HG03139 (cell line): ENCODE results near the gene ZNF394.
"Not testable (repeated sequence)": the region's sequence is repeated elsewhere in the genome, so short reads cannot be mapped to it uniquely, and the experiment has no call there.

Experiments used
- ATAC-seq: cut with Tn5 transposase; IDR thresholded peaks from one replicate; pipeline ENCODE4 v1.9.1; 2021; ENCODE audit not compliant: unreplicated experiment

Gene ZNF394

DNA sequence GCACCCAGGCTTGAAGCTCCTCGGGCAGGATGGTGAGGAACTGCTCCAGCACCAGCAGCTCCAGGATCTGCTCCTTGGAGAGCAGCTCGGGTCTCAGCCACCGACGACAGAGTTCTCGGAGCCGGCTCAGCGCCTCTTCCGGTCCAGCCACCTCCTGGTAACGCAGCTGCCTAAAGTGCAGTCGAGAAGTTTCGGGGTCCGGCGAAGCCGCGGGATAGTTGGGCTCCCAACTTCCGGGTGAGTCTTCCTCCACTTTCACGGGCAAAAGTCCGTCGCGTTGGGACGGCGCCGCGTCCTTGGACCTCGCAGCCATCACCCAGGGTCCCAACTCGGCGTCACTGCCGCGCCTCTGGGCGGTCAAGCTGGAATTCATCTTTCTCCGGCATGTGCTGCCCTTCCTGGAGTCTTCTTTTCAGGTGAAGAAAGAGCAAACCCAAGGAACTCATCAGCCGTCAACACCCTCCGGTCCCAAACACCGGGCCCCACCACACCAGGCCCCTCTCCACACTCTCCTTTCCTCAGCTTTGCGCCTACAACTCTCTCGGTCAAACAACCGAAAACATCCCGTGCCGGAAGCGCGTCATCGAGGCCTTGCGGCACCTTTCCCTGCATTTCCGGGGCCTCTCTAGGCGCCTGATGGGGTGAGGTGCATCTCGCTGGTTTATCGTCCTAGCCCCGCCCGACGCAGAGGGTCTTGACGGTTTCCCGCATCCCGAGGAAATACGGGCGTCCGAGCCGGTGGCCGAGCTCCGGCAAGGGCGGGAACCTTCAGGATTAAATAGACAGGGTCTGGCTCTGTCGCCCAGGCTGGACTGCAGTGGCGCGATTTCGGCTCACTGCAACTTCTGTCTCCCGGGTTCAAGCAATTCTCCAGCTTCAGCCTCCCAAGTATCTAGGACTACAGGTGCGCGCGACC, at the start of gene ZNF394:
ZNF394 (minus strand) TSS at position 561 of the 916 bp plus-strand sequence; CDS start at position 373, 188 bp downstream.
- peak; percentile 42 for ATAC-seq

DNA sequence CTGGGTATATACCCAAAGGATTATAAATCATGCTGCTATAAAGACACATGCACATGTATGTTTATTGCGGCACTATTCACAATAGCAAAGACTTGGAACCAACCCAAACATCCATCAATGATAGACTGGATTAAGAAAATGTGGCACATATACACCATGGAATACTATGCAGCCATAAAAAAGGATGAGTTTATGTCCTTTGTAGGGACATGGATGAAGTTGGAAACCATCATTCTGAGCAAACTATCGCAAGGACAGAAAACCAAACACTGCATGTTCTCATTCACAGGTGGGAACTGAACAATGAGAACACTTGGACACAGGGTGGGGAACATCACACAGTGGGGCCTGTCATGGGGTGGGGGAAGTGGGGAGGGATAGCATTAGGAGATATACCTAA, 49.5 kb upstream of the ZNF394 start:
- not testable (repeated sequence) for ATAC-seq

DNA sequence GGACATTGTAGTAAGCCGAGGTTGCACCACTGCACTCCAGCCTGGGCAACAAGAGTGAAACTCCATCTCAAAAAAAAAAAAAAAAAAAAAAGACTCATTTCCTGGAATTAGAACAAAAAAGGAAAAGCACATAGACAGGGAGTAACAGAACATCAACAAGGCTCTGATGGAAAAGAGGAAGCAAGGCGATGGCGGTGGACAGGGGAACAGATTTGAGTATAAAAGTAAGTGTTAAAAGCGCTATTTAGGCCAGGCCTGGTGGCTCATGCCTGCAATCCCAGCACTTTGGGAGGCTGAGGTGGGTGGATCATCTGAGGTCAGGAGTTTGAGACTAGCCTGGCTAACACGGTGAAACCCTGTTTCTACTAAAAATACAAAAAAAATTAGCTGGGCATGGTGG, 45.2 kb upstream of the ZNF394 start:
- ATAC-seq, result not testable (repeated sequence)

DNA sequence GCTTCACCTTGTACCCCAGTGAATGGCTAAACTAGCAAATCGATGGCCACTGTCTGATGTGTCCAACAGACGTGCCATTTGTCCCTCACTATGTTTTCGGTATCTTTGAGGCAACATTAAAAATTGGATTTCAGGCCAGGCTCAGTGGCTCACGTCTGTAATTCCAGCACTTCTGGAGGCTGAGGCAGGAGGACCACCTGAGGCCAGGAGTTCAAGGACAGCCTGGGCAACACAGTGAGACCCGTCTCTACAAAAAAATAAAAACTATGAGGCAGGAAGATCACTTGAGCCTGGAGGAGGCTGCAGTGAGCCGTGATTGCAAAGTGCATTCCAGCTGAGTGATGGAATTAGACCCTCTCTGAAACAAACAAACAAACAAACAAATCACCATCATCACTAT, 43.8 kb upstream of the ZNF394 start:
- ATAC-seq, result no peak

DNA sequence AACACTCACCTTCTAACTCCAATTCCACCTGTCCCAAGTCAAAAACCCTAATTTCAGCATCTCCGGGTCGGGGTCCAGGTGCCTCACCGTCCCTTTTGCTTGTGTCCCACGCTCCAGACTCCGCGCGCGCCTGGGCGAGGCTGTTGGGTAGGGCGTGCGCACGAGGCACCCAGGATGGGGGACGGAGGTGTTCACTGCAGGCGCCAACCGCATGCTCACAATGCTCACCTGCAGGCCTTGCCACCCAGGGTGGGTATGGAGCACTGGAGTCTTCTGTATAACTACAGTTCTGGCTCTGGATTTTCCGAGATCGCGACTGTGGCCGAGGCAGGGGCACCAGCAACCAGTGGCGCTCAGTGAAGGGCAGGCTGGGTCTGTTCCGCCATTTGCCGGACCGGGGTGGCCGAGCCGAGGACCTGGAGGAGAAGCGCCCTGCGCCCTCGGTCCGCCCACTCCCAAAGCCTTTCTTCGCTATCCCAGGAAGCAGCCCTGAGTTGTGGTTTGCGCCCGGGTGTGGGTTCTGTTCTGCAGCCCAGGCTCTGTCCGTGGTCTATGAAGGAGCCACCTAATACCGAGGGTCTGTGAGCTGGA, 43.1 kb upstream of the ZNF394 start:
- no peak for ATAC-seq

DNA sequence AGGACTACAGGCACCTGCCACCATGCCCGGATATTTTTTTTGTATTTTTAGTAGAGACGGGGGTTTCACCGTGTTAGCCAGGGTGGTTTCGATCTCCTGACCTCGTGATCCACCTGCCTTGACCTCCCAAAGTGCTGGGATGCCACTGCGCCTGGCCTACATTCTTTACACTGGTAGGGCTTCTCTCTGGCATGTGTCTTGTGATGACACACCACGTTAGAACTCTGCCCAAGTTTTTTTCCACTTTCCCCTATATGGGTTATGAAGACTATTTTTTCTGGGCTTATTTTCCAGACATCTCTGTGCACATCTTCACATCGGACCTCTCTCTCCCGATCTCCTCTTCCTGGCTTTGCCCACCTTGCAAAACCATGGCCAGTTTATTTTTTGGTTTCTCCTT, 41.1 kb upstream of the ZNF394 start:
- ATAC-seq, result no peak

DNA sequence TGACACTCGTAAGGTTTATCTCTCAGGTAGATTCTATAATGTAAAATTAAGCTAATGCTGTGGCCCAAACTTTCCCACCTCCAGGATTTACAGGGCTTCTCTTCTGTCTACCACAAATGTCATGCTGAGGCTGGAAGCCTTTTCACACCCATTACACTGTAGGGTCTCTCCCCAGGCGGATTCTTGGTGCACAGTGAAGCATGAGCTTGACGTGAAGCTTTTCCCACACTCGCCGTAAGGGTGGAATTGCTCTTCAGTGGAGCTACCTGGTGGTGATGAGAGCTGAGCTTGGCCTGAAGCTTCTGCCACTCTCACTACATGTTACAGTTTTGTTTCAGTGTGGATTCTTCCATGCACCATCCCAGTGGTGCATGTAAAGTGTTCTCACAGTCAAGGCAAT, 40.5 kb upstream of the ZNF394 start:
- ATAC-seq, result no peak

DNA sequence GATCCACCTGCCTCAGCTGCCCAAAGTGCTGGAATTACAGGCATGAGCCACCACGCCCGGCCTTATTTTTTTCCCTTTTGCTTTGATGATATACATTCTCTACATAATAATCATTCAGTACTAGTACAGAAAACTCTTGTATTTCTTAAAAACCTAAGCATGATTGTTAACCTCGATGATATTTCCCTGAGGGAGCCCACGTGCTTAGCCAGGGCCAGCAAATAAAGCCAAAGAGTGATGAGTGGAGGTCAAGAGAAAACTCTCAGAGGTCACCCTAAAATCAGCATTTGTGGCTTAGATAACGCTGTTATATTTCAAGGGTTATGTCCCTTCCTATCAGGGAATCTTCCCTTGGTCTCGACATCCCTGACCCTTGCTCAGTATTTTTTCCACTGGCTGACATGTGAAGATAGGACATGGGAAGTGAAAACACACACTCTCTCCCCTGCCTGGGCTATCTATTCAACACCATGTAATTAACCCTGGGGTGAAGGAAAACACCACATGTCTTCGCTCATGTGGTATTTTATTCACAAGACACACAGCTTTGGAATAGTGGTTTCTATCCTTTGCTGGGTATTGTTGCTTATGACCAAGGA, 39.2 kb upstream of the ZNF394 start:
- no peak for ATAC-seq

DNA sequence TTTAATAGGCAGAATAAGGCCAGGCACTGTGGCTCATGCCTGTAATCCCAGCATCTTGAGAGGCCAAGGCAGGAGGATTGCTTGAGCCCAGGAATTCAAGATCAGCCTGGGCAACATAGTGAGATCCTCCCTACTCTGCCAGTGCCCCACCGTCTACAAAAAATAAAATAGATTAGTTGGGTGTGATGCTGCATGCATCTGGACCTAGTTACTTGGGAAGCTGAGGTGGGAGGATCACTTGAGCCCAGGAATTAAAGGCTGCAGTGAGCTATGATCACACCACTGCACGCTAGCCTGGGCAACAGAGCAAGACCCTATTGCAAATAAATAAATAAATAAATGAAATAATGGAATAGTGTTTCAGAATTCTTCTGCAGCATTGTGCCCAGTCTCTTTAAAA, 35.6 kb upstream of the ZNF394 start:
- no peak for ATAC-seq

DNA sequence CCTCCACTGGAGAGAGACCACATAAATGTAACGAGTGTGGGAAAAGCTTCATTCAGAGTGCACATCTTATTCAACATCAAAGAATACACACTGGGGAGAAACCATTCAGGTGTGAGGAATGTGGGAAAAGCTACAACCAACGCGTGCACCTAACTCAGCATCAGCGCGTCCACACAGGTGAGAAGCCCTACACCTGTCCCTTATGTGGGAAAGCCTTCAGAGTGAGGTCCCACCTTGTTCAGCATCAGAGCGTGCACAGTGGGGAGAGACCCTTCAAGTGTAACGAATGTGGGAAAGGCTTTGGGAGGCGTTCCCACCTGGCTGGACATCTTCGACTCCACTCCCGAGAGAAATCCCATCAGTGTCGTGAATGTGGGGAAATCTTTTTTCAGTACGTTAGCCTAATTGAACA, 31.3 kb upstream of the ZNF394 start:
- no peak for ATAC-seq

DNA sequence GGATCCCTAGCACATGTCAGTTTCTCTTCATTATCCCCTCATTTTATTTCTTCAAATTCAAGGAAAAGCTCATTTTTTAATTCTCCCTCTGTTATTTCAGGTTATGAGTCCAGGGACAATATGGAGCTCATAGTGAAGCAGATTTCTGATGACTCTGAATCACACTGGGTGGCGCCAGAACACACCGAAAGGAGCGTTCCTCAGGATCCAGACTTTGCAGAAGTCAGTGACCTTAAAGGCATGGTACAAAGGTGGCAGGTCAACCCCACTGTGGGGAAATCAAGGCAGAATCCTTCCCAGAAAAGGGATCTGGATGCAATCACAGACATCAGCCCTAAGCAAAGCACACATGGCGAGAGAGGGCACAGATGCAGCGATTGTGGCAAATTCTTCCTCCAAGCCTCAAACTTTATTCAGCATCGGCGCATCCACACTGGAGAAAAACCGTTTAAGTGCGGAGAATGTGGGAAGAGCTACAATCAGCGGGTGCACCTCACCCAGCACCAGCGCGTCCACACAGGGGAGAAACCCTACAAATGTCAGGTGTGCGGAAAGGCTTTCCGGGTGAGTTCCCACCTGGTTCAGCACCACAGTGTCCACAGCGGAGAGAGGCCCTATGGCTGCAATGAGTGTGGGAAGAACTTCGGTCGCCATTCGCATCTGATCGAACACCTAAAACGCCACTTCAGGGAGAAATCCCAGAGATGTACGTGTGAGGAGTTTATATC, 25.8 kb upstream of the ZNF394 start:
- ATAC-seq, result no peak

DNA sequence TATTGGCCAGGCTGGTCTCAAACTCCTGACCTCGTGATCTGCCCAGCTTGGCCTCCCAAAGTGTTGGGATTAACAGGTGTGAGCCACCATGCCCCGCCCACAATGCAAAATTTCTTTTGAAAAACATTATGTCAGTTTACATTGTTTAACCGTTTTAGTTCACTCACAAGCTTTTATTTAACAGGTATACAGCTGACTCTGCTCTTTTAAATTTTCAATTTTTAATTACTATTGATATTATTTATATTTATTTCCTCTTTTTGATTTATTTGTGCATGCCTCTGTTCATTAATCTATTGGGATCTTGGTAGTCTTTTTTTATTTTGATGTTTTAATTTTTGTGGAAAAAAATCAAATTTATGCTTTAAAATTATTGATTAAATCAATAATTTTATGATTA, 21.3 kb upstream of the ZNF394 start:
- no peak for ATAC-seq

DNA sequence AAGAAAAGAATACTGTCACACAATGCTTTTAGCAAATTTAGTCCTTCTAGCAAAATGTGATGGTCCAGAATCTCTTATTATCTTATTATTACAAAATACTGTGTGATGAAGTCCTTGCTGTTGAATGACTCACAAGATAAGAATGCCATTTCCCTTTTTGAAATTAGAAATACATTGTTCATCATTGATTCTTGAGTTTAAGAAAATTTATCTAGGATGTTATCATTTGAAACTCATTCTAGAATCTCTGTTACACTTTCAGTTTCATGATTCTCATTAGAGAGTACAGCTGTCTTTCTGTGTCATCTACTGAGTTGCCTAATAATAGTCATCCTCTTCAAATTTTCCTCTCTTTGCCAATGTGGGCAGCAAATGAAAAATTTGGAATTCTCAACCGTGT, 14.0 kb upstream of the ZNF394 start:
- ATAC-seq, result no peak

DNA sequence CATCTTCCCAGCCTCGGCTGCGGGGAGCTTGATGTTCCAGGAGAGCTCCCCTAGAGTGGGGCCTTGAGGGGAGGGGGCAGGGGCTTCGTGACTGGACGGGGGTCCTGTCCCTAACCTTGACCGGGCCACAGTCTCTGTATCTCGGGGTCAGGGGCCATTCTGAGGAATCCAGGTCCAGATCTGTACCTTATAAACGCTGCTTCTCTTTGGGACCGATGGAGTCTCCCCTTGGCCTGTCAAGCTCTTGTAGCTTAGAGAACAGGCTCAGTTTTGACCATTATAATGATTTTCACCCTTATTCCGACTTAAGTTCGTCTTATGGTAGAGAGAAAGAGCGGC, 5.2 kb upstream of the ZNF394 start:
- no peak for ATAC-seq

DNA sequence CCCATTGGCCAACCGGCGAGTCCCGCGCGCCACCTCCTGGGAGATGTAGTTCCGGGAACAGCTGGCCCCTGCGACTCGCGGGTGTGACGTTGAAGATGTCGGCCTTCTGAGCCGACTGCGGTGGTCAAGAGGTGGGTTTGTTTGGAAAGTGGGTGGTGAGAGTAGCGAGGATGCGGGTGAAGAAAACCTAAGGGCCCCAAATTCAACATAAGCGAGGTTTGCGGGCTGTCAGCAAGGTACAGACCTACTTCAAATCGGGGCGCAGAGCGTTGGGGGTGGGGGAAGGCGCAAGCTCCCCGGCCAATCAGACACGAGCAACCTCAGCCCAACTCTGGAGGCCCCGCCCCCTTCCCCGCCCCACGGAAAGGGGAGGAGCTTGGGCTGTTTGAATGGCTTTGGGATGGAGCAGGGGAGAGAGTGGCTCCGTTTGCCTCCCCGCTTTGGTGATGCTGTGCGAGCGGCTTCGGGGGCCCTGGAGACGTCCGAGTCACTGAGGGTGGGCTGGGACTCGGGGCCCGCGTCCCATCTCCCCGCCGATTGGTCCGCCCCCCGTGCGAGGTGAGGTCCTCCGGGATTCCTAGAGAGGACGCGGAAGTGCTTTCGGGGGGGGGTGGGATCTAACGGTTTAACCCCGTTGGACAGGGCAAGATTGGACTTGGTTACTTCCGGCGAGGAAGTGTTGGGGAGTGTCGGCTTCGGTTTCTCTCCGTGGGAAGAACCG, 4.7 kb upstream of the ZNF394 start, which contains the start of gene ZKSCAN5:
ZKSCAN5 (plus strand) TSS at position 60 of the 721 bp plus-strand sequence. CDS start 1,383 bp downstream, outside the sequence.
- peak; percentile 67 for ATAC-seq

DNA sequence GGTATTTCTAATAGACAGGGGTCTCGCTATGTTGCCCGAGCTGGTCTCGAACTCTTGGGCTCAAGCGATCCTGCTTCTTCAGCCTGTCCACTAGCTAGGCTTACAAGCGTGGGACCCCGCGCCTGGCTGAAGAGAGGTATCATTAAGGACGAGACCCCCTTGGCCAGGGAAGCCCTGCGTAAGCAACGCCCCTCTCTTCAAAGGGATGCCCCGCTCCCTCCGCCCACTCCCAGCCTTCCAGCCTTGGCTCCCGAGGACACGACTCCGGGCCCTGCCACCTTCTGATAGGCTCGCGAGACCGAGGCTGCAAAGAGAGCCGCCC, 4.2 kb upstream of the ZNF394 start:
- ATAC-seq, result no peak

DNA sequence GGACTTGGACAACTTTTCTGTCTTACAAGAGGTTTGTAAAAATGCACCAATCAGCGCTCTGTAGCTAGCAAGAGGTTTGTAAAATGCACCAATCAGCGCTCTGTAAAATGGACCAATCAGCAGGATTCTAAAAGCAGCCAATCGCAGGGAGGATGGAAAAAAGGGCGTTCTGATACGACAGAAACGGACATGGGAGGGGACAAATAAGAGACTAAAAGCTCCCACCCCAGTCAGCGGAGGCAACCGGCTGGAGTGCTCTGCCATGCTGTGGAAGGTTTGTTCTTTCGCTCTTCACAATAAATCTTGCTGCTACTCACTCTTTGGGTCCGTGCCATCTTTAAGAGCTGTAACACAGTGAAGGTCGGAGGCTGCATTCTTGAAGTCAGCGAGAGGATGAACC, 1.2 kb upstream of the ZNF394 start:
- ATAC-seq, result not testable (repeated sequence)

DNA sequence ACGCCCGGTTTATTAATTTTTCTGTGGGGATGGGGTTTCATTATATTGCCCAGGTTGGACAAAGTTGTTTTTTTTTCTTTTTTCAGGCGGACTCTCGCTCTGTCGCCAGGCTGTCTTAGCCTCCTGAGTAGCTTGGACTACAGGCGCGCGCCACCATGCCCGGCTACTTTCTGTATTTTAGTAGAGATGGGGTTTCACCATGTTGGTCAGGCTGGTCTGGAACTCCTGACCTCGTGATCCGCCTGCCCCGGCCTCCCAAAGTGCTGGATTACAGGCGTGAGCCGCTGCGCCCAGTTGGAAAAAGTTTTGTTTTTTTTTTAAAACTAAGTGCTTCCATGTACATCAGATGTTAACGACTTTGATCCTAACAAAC, 542 bp upstream of the ZNF394 start:
- ATAC-seq, result no peak

DNA sequence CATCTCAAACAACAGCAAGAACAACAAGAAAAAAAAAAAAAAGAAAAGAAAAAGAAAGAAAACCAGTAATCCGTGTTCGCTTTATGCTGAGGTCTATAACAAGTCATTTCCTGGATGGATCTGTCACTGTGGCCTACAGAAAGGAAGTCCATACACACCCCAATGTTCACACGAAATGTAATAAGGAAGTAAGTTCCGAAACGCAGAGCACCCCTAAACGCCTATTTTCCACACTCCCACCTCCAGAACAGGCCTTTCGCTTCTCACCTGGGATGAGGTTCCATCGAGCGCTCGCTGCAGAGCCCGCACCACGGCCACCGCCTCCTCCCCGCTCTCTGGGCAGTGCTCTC, 735 bp downstream of the ZNF394 start:
- ATAC-seq, result peak; percentile 8

DNA sequence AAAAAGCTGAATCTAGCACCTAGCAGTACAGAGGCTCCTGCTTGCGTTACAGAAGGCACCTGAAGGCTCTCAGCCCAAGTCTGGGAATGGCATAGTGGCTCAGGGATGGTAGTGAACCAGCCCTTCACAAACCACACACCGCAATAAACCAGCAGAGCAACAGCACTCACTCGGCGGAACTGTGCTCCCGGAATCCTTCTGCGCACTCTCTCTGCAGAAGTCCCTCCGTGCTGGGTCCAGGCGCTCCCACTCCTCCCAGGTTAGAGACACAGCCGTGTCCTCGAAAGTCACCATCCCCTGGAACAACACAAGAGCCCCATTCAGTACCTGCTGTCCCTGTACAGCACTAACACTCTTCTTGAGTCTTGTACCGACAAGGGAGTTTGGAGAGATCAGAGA, 1.5 kb downstream of the ZNF394 start:
- ATAC-seq, result no peak
